NCI-H1417 (cell line): ENCODE data around the gene EPHA10.

ENCODE experiments used
- DNase-seq, 3 experiments: peaks; one replicate each; lab custom pipeline; 2025; lab: John Stamatoyannopoulos, UW

The EPHA10 gene

GRCh38 chr1:37673920-37674319, 91.0 kb downstream of the EPHA10 start:
- no peak for DNase-seq

- DNase-seq: no peak
Observed at GRCh38 chr1:37672136-37672870, 92.6 kb downstream of the EPHA10 start.

- no peak for DNase-seq
Observed at GRCh38 chr1:37671261-37671660, 93.7 kb downstream of the EPHA10 start.

- no peak for DNase-seq
Observed at GRCh38 chr1:37670133-37670532, 94.8 kb downstream of the EPHA10 start.

- peak in 1 of 3 experiments; percentile 12 for DNase-seq
Observed at GRCh38 chr1:37667023-37667671, 97.8 kb downstream of the EPHA10 start.

- no peak for DNase-seq
Observed at GRCh38 chr1:37666241-37666867, 98.6 kb downstream of the EPHA10 start.
